Measurements from ENCODE around the gene PCNX3.

PCNX3 gene

DNA sequence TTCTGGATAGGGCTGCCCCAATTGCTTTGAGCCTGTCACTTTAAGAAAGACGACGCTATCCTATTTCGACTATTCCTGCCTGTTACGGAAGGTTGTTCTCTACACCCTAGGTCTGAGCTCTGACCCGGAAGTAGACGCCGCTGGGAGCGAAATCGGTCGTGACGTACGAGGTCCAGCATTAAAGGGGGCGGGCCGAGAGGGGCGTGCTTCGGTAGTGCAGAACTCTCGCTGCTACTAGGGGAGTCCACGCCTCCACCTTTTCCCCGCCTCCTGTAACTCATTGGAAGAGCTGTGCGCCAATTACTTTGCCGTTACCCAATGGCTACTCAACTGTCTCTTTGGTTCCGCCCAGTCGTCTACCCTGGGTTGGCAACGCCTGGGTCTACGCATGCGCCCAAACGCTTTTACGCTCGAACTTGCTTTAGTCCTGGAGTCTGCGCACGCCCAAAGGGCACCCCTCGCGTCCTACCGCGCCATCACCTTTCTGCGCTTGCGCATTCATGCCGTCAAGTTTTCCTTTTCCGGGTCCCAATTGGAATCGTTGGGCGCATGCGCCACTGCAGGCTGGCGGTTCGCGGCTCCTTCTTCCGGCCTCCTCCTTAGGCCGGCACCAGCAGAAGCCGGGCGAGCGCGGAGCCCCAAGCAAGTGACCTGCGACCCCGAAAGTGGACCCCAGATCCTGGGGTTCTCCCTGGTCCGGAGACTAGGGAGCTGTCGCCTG lies at the start of gene PCNX3:
TSS of gene PCNX3 (plus strand) at position 548 of the 721 bp plus-strand sequence. CDS start 536 bp downstream, outside the sequence.
- DNase-seq: peak; percentile 100

GRCh38 chr11:65569164-65569972 lies 46.2 kb upstream of the PCNX3 start:
- no peak for DNase-seq

DNA sequence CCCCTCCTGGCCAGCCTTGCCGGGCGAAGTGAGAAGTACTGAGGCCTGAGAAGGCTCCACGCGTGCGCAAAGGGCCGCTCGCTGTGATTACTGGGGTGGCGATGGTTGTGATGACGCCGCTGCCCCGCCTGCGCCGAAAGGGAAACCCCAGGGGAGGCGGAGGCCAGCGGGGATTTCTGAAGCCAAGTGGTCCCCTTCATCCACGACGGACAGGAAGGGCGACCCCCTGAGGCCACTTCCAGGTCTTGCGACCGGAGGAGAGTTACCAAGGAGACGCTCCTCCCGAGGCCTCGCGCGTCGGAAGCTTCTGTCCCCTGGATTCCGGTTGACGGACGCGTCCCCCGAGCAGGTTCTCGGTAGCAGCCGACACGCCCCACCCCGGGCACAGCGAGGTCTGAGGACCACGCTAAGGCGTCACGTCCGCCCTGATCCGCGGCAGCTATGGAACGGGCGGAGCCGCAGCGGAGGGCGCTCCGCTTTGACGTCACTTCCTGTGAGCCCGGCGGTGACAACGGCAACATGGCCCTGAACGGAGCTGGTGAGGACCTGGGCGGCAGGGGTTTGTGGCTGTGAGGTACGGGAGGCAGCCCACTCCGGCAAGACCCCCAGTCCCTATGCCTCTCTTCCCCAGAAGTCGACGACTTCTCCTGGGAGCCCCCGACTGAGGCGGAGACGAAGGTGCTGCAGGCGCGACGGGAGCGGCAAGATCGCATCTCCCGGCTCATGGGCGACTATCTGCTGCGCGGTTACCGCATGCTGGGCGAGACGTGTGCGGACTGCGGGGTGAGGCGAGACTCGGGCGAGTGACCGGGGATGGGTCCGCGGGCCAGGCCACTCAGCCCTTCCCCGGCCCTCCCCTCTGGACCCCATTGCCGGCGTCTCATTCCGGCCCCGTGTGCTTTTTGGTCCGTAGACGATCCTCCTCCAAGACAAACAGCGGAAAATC lies 45.3 kb upstream of the PCNX3 start, which contains the start of gene ZNRD2:
TSS of gene ZNRD2 (plus strand) at position 505 of the 946 bp plus-strand sequence. CDS start at position 520, 15 bp downstream.
- DNase-seq: peak; percentile 98

- no peak for DNase-seq
These were observed 44.2 kb upstream of the PCNX3 start for GRCh38 chr11:65571420-65571819.

DNA sequence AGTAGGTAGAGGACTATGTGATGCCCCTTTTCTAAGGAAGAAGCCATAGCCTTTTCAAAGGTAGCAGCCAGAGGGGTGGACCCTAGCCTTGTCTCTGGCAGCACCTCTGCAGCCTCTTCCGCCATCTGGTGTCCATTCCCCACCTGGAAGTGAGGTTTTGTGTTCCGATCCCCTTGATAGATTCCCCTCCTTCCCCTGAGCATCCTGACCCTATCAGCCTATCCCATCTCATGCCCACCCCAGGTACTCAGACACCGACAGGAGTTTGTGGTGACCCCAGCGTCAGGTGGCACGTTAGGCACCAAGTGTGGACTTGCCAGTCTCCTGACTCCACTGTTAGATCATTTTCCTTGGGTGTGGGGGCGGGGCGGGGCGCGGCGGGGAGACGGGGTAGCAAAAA lies 43.6 kb upstream of the PCNX3 start:
- peak; percentile 40 for DNase-seq

DNA sequence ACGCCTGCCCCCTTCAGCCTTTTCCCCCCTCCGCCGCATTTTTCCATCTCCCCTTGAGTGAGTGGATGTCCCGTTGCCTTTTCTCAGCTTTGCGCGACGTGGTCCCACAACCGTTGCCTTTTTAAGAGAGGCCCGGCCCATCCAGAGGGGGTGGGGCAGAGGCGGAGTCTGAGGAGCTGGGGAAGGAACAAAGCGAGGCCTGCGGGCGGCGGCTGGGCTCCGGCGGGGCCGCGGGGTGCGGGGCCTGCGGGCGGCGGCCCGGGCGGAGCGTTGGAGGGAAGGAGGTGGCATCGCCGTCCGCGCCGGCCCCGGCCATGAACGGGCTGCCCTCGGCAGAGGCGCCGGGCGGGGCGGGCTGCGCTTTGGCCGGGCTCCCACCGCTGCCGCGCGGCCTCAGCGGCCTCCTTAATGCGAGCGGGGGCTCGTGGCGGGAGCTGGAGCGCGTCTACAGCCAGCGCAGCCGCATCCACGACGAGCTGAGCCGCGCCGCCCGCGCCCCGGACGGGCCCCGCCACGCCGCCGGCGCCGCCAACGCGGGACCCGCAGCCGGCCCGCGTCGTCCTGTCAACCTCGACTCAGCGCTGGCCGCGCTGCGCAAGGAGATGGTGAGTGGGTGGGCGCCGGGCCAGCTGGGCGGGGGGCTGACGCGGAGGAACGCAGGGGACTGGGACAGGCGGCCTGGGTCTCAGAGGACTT lies 43.1 kb upstream of the PCNX3 start, which contains the start of gene FAM89B:
TSS of gene FAM89B (plus strand) at position 183 of the 696 bp plus-strand sequence. CDS start at position 315, 132 bp downstream.
- peak; percentile 90 for DNase-seq

- DNase-seq: no peak
These were observed 42.0 kb upstream of the PCNX3 start for GRCh38 chr11:65573391-65574079.

DNA sequence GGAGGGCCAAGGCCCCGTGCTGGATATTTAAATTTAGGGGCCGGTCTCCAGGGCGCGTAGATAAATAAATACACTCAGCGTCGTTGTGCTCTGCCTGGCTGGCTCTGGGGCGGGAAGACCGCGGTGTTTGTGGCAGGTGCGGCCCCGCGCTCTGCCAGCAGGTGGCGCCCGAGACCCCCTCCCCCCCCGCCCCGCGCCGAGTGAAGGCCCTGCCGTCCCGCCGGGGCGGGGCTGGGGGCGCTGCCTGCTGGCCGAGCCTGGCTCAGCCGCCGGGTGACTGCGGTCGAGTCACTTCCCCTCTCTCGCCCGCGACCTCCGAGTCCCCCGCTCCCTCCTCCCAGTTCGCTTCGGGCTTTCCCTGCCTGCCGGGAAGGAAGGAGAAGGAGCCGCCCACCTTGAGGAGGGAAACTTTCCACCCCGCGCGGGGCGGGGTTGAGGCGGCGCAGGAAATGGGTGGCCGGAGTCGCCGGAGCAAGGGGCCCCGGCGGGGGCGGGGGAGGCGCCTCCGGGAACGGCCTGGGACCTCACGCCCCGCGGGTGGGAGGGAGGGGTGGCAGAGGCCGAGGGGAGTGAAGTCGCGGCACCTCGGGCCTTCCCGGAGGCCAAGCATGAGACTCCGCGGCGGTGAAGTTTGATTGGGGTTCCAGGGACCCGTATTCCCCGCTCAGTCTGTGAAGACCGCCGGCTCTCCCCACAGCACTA lies 41.3 kb upstream of the PCNX3 start:
- DNase-seq: peak; percentile 95

- no peak for DNase-seq
These were observed 40.6 kb upstream of the PCNX3 start for GRCh38 chr11:65574811-65575567.

- DNase-seq: peak; percentile 88
These were observed 39.9 kb upstream of the PCNX3 start, which contains the start of gene EHBP1L1 for GRCh38 chr11:65575568-65576231. TSS of gene EHBP1L1 (plus strand) at chr11:65576053. CDS start at chr11:65576303, 250 bp downstream.

DNA sequence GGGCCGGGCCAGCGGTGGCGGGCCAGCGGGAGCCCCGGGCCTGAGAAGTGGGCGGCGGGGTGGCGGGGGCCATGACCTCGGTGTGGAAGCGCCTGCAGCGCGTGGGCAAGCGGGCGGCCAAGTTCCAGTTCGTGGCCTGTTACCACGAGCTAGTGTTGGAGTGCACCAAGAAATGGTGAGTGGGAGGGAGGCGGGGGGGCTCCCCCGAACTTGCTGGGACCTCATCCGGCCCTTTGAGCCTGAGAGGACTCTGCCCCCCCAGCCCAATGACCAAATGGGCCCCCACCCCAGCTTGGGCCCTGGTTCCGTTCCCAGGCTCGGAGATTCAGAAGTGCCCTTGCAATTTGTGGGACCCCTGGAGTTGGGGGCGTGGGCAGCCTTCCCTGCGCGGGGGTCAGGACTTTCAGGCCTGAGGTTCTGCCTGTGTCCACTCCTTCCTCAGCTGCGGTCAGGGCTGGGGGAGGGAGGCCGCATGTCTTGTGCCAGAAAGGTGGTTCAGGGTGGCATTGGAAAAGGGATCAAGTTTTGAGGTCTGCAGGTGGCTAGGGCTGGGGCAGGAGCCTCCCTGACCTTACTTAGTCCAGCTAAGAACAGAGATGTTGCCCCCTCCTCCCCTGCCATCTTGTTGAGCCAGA lies 39.2 kb upstream of the PCNX3 start:
- no peak for DNase-seq

GRCh38 chr11:65576867-65577755 lies 38.5 kb upstream of the PCNX3 start:
- peak; percentile 38 for DNase-seq

DNA sequence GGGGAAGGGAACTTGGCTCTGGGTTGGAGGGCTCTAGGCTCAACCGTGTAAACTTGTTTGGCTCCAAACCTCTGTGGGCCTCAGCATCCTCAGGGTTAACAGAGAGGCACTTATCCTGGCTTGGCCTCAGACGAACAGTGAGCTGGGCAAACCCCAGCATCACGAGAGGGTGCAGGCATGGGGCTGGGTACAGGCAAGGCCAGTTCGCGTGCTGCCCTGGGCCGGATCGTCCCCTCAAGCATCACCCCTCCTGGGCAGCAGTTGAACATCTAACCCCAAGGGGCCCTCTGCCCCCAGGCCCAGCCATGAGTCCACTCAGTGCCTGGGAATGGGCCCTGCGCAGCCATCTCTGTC lies 37.8 kb upstream of the PCNX3 start:
- no peak for DNase-seq

- no peak for DNase-seq
These were observed 37.4 kb upstream of the PCNX3 start for GRCh38 chr11:65578134-65578533.

DNA sequence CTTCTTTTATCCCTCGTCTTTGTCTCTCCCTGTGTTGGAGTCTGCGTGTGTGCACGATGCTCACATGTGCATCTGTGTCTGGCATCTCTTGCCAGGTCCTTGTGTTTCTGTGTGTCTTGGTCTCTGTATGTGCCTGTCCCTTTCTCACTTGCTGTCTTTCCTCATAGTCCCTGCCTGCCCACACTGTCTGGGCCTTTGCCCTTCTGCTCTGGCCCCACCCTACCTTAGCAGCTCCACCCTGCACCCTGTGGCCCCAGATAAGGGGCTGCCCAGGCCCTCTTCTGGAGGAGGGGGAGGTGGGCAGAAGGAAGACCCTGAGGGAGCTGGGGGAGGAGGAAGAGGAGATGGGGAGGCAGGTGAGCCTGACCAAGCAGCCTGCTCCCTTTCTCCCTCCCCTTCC lies 36.9 kb upstream of the PCNX3 start:
- DNase-seq: no peak

- DNase-seq: no peak
These were observed 36.3 kb upstream of the PCNX3 start for GRCh38 chr11:65579291-65579690.

DNA sequence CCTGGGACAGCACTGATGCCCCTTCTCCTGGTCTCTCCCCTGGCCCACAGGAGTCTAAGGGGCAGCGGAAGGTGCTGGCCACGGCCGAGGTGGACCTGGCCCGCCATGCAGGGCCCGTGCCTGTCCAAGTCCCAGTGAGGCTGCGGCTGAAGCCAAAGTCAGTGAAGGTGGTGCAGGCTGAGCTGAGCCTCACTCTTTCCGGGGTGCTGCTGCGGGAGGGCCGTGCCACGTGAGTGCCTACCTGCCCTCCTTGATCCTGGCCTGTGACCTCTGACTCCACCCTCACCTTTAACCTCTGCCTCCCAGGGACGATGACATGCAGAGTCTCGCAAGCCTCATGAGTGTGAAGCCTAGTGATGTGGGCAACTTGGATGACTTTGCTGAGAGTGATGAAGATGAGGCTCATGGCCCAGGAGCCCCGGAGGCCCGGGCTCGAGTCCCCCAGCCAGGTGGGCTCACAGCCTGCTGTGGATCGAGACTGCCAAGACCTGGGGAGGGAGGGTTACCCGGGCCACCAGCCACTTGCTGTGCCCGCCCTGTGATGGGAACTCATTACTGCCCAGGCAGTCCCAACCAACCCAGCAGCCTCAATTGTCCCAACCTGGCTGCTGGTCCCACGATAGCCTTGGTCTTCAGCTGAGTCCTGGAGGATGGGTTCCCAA lies 35.4 kb upstream of the PCNX3 start:
- no peak for DNase-seq

Data from CD4-positive, alpha-beta T cell treated with Interleukin-12 subunit alpha and Interleukin-12 subunit beta, for 1 hour (primary cell).